WTC11 (cell line): ENCODE results near the gene BMPR1B.

Experiments used
- E2F5 ChIP-seq: sonication (generic); formaldehyde crosslinking; IDR thresholded peaks from 2 replicates; pipeline ENCODE4 v1.8.1; 2022; ENCODE audit warnings: mild to moderate bottlenecking, moderate library complexity, missing genetic modification reagents
- MXD4 ChIP-seq: fragments of 250-450 bp; sonication (Bioruptor Pico); IDR thresholded peaks from 2 replicates; pipeline ENCODE4 v1.8.0; 2021; ENCODE audit warnings: mild to moderate bottlenecking, moderate library complexity, borderline replicate concordance
- MYBL2 ChIP-seq: sonication (generic); formaldehyde crosslinking; IDR thresholded peaks from 2 replicates; pipeline ENCODE4 v1.8.1; 2023; ENCODE audit warnings: mild to moderate bottlenecking, moderate library complexity, missing genetic modification reagents
- OVOL2 ChIP-seq: fragments of 250-450 bp; sonication (Bioruptor Pico); IDR thresholded peaks from 2 replicates; pipeline ENCODE4 v1.9.0; 2021; ENCODE audit warnings: mild to moderate bottlenecking, borderline replicate concordance
- SMAD4 ChIP-seq: sonication (generic); formaldehyde crosslinking; IDR thresholded peaks from 2 replicates; pipeline ENCODE4 v1.8.0; 2022; ENCODE audit warnings: mild to moderate bottlenecking, missing genetic modification reagents
- ZBTB43 ChIP-seq: sonication (generic); formaldehyde crosslinking; IDR thresholded peaks from 2 replicates; pipeline ENCODE4 v1.8.1; 2023; ENCODE audit warnings: mild to moderate bottlenecking, missing genetic modification reagents
- TF ChIP-seq, protein P1 (sequence below): fragments of 200-600 bp; IDR thresholded peaks from 2 replicates; pipeline ENCODE4 v1.8.0; 2022; ENCODE audit warnings: antibody characterized with exemption

DNA sequence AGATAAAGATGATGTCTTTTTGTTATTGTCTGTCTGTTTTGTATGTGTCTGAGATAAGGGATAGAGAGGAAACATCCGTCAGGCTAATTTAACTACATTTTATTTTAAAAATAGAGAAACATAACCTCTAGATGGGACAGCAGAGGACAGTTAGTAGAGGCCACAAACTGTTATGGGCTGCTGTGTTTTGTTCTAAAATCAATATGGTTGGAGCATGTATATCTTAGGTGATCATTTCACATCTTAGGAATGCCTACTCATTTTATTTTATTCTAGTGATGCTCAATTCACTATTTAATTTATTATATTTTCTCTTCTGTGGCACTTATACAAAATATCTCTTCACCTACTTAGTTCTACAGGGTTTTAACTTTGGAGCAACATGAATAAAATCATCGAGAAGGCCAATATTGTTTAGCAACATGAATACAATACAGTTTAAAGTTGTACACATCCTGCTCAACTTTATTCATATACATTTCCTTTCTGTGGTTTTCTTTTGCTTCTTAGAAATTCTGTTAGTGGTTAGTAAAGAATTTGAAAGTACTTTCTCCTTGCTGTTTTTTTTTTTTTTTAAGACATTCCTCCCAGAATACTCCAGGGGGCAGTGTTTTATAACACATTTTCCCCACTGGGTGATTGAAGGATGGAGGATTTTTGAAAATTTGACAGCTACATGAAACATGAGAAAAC lies 398.1 kb downstream of the BMPR1B start:
- no peak for TF ChIP-seq MYBL2 (CRISPR knock-in tag)
- TF ChIP-seq, protein P1, sequence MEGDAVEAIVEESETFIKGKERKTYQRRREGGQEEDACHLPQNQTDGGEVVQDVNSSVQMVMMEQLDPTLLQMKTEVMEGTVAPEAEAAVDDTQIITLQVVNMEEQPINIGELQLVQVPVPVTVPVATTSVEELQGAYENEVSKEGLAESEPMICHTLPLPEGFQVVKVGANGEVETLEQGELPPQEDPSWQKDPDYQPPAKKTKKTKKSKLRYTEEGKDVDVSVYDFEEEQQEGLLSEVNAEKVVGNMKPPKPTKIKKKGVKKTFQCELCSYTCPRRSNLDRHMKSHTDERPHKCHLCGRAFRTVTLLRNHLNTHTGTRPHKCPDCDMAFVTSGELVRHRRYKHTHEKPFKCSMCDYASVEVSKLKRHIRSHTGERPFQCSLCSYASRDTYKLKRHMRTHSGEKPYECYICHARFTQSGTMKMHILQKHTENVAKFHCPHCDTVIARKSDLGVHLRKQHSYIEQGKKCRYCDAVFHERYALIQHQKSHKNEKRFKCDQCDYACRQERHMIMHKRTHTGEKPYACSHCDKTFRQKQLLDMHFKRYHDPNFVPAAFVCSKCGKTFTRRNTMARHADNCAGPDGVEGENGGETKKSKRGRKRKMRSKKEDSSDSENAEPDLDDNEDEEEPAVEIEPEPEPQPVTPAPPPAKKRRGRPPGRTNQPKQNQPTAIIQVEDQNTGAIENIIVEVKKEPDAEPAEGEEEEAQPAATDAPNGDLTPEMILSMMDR: peak; percentile 50; the same call in 1 of the 2 replicates
- TF ChIP-seq OVOL2 (CRISPR knock-in tag): no peak
- no peak for TF ChIP-seq ZBTB43 (CRISPR knock-in tag)
- TF ChIP-seq E2F5 (CRISPR knock-in tag): no peak
- TF ChIP-seq SMAD4 (CRISPR knock-in tag): no peak
- no peak for TF ChIP-seq MXD4
